Measurements from ENCODE around the gene SLC39A6.
"Not testable (repeated sequence)": the region's sequence is repeated elsewhere in the genome, so short reads cannot be mapped to it uniquely, and the experiment has no call there.

Gene SLC39A6

DNA sequence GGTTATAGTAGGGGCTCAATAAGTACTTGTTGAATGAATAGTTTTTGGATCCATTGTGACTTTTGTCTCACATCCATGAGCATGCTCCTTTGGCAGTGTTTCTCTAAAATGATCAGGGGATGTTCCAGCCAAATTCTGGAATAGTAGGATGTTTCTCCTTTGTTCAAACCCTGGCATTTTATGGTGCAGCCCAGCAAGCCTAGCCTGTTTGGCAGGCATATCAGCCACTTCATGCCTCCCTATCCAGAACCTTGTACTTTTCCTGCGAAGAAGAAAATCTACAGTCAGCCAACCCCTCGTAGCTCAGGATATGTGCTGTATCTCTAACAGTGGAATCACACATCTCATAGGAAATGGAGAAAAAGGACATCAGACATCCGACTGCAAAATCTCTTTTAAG, 34.7 kb downstream of the SLC39A6 start:
- DNase-seq: no peak

DNA sequence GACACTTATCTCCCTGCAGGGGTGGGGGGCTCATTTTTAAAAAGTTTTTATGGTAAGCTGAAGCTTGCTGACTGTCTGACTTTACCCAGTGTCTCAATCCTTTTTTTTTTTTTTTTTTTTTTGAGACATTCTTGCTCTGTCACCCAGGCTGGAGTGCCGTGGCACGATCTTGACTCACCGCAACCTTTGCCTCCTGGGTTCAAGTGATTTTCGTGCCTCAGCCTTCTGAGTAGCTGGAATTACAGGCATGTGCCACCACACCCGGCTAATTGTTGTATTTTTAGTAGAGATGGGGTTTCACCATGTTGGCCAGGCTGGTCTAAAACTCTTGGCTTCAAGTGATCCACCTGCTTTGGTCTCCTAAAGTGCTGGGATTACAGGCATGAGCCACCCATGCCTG, 37.0 kb downstream of the SLC39A6 start:
- DNase-seq: not testable (repeated sequence)

DNA sequence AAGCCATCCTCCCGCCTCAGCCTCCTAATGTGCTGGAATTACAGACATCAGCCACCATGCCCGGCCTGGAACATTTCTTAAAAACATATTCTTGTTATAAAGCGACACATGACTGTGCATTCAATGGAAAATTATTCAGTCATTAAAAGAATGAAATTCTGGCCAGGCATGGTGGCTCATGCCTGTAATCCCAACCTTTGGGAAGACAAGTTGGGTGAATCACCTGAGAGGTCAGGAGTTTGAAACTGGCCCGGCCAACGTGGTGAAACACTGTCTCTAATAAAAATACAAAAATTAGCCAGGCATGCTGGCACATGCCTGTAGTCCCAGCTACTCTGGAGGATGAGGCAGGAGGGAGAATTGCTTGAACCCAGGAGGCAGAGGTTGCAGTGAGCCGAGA, 40.1 kb downstream of the SLC39A6 start:
- no peak for DNase-seq

DNA sequence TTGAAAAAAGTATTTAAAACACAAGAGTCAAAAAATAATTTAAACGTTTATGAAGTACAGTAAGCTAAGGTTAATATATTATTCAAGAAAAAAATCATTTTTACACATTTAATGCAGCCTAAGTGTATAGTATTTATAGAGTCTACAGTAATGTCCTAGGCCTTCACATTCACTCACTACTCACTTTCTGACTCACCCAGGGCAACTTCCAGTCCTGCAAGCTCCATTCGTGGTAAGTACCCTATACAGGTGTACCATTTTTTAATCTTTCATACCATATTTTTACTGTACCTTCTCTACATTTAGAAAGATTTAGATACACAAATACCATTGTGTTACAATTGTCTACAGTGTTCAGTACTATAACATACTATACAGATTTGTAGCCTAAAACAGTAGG, 40.9 kb downstream of the SLC39A6 start:
- DNase-seq: no peak

DNA sequence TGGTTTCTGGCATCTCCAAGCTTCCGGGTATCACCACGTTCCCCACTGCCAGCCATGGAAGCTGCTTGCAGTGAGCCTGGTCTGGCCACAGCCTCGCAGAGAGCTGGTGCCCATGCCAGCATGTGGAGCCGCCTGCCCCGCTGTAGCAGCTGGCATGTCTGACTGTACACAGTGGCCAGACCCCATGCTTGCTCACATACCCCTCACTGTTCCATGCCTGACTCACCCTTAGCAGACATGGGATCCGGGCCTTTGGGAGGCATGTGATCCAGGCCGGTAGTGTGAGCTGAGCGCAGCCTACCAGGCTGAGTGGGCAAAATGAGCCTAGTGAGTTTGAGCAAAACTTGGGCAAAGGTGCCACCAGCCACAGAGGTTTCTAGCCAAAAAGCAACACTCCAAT, 43.0 kb downstream of the SLC39A6 start:
- DNase-seq: no peak

DNA sequence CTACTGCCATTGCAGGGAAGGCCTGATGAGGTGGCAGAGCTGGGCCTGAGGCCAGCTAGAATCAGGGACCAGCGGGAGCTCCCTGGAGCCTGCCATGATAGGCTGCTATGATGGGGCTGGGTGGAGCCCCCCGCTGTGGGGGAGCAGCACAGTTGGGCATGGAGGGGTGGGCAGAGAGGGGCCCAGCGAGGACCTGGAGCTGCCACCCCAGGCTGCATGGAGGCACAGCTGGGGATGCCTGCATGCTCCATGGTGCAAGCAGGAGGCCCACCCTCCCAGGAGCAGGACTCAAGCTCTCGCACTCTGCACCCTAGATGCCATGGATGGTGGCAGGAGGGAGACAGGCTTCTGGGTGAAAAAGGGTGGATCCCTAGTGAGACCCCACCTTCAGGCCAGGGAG, 43.9 kb downstream of the SLC39A6 start:
- no peak for DNase-seq

DNA sequence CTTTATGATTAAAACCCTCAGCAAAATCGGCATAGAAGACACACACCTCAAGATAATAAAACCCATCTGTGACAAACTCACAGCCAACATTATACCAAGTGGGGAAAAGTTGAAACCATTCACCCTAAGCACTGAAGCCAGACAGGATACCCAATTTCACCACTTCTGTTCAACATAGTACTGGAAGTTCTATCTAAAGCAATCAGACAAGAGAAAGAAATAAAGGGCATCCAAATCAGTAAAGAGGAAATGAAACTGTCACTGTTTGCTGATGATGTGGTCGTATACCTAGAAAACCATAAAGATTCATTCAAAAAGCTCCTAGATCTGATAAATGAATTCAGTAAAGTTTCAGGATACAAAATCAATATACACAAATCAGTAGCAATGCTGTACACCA, 45.4 kb downstream of the SLC39A6 start:
- DNase-seq: no peak

DNA sequence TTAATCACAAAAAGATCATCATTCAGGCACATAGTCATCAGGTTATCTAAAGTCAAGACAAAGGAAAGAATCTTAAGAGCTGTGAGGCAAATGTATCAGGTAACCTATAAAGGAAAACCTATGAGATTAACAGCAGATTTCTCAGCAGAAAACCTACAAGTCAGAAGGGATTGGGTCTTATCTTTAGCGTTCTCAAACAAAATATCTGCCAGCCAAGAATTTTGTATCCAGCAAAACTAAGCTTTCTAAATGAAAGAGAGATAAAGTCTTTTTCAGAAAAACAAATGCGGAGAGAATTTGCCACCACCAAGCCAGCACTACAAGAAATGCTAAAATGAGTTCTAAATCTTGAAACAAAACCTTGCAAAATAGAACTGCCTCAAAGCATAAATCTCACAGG, 48.0 kb downstream of the SLC39A6 start:
- not testable (repeated sequence) for DNase-seq

DNA sequence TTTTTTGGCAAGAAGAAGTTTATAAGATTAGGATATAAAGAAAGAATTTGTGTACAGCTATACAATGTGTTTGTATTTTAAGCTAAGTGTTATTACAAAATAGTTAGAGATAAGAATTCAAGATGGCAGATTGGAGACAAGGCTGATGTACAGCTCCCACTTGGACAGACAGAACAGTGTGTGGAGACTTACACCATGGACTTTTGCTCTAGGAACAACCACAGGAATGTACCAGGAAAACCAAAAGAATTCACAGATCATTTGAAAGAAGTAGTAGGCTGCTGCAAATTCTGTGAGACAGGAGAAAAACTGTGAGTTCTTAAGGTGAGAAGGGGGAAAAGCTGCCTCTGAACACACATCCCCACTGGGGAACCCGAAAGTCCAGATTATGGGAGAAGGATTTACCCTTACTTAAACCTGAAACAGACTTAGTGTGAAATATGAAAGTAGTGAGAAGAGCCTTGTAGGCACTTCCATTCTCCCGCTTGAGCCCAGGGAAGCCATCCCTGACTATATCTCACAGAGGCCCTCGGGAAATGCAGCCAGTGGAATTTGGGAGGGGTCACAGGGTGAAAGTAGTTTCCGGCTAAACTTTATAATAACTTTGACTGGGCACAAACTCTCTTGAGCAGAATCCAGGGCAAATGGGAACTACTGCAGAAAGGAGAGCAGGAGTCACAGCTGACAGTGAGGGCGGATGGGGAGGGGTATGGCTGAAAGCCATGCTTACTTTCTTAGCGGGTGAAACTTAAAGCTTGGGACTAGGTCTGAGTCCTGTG, 50.2 kb downstream of the SLC39A6 start:
- no peak for DNase-seq

DNA sequence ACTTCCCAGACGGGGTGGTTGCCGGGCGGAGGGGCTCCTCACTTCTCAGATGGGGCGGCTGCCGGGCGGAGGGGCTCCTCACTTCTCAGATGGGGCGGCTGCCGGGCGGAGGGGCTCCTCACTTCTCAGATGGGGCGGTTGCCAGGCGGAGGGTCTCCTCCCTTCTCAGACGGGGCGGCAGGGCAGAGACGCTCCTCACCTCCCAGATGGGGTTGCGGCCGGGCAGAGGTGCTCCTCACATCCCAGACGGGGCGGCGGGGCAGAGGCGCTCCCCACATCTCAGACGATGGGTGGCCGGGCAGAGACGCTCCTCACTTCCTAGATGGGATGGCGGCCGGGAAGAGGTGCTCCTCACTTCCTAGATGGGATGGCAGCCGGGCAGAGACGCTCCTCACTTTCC, 51.4 kb downstream of the SLC39A6 start:
- DNase-seq: not testable (repeated sequence)

DNA sequence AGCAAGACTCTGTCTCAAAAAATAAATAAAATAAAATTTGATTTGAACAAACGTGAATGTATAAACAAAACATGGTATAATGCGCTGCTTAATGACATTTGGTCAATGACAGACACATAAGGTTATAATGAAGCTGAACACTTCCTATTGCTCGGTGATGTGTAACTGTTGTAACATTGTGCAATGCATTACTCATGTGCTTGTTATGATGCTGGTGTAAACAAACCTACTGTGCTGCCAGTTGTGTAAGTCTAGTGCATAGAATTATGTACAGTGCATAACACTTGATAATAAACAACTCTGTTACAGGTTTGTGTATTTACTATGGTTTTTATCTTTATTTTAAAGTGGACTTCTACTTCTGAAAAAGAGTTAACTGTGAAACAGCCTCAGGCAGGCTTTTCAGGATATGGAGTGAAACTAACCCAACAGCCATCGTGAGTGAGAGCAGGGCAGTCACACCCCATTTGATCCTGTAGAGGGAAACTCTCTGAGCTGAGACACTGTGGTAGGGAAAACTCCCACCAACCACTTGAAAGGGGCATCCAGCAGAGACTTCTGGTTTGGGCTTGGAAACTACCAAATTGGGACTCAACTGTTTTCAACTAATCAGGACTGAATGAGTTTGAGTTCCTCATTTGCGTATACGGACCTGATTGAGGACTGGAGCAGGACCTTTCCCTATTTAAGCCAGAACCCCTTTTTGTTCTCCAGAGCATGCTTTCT, 53.1 kb downstream of the SLC39A6 start:
- no peak for DNase-seq

DNA sequence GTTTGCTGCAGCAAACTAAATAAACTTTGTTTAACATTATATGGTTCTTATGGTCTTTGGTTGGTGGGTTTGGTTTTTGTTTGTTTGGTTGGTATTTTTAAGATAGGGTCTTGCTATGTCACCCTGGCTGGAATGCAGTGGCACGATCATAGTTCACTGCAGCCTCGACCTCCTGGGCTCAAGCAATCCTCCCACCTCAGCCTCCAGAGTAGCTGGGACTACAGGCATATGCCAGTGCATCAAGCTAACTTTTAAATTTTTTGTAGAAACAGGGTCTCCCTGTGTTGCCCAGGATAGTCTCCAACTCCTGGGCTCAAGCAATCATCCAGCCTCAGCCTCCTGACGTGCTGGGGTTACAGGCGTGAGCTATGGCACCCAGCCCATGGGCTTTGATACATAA, 54.7 kb downstream of the SLC39A6 start:
- DNase-seq: no peak

DNA sequence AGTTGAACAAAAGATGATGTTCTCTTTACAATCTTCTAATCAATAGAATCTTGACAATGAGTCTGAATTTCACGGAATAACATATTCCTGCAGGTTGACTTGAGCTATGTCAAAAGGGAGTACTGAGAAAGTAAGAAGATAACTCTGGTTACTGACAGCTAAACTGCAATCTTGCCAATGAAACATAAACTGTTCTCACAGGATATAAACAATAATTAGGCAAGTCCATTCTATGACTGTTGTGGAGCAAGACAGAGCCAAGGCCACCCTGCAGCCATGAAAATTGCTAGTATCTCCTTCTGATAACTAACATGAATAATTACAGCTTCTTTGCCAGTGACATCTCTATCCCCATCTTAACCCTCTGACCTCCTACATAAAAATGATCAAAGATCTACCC, 55.5 kb downstream of the SLC39A6 start:
- DNase-seq: no peak

DNA sequence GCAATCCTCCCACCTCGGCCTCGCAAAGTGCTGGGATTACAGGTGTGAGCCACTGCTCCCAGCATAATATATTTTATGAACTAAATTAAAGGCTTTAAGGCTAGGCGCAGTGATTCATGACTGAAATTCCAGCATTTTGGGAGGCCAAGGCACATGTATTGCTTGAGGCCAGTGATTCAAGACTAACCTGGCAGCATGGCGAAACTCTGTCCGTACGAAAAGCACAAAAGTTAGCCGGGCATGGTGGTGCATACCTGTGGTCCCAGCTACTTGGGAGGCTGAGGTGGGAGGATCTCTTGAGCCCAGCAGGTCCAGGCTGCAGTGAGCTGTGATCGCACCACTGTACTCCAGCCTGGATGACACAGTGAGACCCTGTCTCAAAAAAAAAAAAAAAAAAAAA, 56.7 kb downstream of the SLC39A6 start:
- not testable (repeated sequence) for DNase-seq

DNA sequence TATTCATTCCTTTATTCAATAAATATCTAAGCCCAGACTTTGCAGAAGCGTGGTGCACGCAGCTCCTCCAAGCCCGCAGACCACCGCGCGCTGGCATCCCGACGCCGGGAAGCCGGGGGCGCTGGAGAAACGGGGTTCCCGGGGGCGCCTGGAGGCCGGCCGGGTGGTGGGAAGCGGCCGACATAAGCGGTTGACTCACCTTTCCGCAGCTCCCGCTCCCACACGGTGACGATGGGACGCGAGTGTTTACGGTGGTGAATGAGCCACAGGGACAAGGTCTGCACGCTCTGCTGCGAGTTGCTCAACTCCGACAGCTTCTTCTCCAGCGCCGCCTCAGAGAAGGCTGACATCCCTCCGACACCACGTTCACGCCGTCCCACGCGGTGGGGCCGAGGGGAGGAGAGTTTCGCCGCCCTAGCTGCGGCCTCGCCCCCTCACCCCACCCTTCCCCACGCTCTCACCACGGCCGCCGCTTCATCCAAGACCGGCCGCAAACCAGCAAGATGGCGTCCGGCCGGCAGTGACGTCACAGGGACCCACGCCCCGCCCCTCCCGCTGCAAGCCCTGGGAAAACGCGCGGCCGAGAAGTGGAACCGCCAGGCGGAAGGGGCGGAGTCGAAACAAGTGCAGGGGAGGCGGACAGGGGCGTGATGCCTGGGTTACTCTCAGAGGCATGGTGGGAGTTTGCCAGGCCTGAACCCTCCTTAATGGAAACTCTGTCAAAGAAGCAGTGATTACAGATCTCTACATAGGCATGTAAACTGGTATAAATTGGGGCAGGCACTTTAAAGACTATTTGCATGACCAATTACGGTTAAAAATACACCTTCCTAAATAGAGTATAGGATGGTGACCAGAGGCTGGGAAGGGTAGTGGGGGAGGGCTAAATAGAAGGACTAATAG, 61.8 kb downstream of the SLC39A6 start, which contains the start of gene RPRD1A:
TSS of gene RPRD1A (minus strand) at position 505 of the 903 bp plus-strand sequence. CDS start at position 350, 155 bp downstream.
- DNase-seq: peak; percentile 97

DNA sequence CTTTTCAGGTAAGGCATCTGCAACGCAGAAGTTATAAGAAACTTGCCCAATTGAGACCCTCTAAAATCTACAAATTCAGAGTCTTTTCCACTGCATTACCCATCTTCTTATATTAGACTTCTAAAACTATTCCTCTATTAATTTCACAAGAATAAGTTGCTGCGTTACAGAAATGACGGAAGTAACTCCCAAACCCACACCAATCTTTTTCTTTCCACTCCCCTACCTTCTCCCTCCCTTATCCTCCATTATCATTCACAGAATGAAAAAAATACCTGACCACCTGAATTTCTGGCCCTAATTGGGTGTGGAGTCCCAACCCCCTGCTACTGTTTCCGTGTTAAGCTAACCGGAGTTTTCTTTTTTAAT, 62.5 kb downstream of the SLC39A6 start:
- no peak for DNase-seq

DNA sequence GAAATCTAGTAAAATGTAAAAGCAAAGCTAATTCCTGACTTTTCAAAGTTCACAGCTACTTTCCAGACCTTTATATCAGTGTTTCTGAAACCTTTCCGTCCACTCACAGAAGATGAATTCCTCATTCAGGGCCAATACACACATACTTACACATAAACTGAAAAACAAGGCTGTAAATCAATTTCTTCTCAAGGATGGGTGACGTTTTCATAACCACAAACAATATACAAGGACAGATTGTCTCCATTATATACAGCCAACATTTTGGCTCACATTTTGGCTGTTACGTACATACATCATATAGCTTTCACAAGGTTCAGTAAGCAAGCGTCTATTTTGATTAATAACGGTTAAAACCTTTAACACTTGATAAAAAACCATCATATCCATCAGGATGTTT, 63.1 kb downstream of the SLC39A6 start:
- DNase-seq: no peak

DNA sequence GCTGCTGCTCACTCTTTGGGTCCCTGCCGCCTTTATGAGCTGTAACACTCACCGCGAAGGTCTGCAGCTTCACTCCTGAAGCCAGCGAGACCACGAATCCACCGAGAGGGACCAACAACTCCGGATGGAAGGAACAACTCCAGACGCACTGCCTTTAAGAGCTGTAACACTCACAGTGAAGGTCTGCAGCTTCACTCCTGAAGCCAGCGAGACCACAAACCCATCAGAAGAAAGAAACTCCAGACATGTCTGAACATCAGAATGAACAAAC, 64.4 kb downstream of the SLC39A6 start:
- DNase-seq: not testable (repeated sequence)

DNA sequence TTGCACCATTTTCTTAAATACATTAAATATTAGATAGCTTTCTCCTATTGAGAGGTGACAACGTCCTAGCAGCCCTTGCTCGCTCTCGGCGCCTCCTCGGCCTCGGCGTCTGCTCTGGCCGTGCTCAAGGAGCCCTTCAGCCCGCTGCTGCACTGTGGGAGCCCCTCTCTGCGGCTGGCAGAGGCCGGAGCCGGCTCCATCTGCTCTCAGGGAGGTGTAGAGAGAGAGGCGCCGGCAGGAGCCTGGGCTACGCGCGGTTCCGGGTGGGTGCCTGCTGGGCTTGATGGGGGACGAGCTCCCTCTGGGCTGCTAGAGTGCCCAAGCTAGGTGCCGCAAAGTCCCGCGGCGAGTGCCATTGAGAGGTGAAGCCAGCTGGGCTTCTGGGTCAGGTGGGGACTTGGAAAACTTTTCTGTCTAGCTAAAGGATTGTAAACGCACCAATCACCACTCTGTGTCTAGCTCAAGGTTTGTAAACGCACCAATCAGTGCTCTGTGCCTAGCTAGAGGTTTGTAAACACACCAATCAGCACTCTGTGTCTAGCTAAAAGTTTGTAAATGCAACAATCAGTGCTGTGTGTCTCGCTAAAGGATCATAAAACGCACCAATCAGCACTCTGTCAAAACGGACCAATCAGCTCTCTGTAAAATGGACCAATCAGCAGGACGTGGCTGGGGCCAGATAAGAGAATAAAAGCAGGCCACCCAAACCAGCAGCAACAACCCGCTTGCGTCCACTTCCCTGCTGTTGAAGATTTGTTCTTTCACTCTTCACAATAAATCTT, 64.9 kb downstream of the SLC39A6 start:
- no peak for DNase-seq

DNA sequence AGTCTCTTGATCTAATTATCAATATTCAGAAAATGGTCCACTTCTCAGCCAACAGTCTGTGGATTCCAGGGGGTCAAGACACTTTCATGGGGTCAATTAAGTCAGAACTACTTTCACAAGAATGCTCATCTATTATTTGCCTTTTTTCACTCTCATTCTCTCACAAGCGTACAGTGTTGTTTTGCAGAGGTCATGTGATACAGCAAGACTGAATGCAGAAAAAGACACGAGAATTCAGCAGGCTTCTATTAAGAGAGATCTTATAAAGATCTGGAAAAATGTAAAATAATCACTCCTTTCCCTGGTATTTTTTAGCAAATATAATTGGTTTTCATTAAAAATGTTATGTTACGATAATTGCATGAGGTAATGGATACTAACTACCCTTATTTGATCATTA, 70.5 kb downstream of the SLC39A6 start:
- DNase-seq: no peak
